Measurements from ENCODE around the gene MYPOP.

GRCh38 chr19:45883586-45883880 lies 18.9 kb downstream of the MYPOP start:
- TF ChIP-seq CTCF (conservative IDR thresholded peaks at IDR 0.05; ENCODE audit: low read depth, low read length) (no peak), EZH2 (IDR thresholded peaks at IDR 0.05; ENCODE audit: low read length, unreplicated experiment) (no peak), EZH2phosphoT487 (IDR thresholded peaks at IDR 0.05; ENCODE audit: borderline replicate concordance, low read length) (no peak)
